HG02623 (cell line): Measurements from ENCODE around the gene ITGA6.

Source experiments
- ATAC-seq: cut with Tn5 transposase; IDR thresholded peaks from one replicate; pipeline ENCODE4 v1.9.1; 2021; ENCODE audit warnings: moderate library complexity; ENCODE audit not compliant: unreplicated experiment

Gene ITGA6

DNA sequence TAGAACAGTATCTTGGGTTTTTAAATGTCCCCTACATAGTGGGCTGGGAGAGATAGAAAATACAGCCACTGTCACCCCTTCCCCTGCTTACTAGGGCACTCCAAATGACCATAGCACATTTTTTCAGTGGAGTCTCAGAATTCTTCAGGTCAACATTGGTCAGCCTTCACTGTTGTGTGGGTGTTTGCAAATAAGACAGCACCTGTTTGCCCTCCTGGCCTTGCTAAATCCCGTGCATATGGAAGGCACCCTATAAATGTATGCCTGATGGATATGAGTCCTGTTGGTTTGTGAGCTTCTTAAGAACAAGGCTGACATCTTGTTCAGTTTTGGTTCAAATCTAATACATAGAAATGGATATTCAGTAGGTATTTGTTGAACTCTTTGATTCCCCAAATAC, 12.5 kb downstream of the ITGA6 start:
- no peak for ATAC-seq

DNA sequence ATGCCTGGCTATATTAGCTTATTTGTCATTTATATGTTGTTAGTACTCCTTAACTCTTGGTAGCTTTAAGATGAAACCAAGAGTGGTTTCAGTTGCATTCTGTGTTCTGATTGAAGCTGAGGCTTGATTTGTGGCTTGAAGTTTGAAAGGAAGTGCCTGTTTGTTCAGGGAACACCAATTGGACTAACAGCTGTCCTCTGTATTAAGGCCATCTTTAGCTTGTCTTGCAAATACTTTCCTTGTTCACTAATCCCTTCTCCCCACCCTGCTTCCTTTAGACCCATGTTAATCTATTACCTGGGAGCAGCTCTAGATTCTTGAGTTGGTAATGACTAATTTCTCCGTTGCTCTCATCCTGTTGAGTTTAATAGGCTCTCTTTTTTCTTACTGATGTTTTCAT, 13.4 kb downstream of the ITGA6 start:
- ATAC-seq: no peak

DNA sequence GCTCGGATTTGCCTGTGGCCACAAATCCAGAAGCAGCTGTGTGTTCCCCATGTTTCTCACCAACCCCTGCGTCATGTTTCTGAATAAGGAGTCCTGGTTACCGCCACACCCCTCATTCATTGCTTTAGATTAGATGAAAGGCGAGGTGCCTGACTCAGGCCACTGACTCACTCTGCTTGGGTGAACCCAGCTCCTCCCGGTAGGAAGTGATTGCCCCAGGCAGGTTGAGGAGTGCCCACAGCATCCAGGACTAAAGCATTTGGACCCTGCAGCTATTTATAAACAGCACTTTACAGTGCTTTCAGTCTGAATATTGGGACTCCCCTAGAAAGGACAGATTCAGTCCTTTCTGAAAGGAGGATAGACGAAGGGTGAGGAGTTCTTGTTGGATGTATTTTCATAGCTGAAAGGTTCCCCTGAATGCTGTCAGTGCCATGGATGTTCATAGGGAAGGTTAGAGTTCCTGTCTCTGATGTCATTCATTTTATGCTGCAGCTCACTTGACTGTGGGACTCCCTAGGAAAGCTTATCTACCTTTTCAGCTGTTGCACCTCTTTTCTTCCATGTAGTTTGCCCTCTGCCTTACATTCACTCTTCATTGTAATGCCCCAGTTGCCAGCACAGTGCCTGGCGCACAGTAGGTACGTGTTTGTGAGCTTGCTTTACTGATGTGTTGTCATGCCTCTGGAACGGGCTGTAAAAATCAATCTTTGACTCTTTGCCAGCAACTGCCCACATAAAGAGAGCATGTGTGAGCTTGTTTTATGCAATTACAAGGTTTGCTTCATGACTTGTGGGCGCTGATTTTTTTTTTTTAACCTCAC, 14.9 kb downstream of the ITGA6 start:
- ATAC-seq: no peak

DNA sequence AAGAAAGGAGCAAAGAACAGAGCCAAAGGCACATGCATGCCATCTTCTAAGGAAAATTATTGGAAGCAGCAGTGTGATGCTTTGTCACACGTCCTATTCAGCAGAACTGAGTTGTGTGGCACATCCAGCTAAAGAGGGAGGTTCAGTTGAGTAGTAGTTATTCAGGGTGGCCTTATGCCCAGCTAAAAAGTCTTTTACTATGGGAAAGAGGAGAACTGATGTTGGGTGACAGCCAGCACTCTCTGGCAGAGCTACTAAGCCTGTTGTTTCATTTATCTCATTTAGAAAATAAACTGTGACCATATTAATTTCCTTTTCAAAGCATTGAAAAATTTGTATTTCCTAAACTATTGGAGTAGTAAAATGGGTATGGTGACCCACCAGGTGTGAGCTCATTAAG, 18.5 kb downstream of the ITGA6 start:
- no peak for ATAC-seq

DNA sequence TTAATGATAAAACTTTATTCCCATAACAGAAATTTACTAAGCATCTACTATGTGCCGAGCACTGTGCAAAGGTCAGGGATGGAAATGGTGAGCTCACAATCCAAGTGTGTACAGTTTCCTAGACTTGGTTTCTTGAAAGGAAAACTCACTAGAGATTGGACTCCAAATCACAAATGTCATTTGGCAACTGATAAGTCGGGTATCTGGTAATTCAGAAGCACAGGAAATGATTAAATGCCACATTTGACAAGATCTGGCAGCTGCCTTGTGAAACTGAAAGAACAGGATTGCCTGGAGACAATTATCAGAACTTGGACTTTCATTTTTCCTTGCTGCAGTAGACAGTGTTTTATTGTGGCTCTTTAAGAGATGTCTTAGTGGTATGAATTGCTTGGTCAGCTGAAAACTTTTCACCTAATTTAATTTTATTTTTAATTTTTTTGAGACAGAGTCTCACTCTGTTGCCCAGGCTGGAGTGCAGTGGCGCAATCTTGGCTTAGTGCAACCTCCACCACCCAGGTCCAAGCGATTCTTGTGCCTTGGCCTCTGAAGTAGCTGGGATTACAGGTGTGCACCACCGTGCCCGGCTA, 19.2 kb downstream of the ITGA6 start:
- ATAC-seq: no peak

DNA sequence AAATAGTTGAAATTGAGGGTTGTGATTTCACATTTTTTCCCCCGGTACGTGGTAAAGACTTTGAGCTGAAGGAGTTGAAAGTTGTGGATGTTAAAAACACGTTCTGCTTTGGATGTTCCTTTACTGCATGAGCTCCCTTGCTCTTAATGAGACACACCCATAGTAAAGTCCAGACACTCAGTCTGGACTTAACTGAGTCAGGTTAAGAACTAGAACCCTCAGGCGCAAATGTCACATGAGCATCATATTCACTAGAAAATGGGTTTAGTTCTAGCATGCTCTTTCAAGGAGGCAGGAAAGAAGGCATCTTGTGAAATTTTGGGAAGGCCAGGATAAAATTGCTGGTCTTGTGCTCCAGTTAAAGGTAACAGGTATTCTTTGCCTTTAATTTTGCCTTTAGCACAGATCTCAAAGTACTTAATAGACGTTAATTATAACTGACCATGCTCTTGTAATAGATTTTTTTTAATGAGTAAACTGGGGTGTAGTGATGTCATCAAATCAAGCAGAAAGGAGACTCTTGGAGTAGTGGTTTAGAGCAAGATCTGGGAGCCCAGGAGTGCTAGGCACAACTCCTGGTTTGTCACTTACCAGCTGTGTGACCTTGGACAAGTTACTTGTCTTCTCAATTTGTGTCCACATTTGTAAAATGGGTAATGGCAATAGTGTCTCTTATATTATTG, 20.6 kb downstream of the ITGA6 start:
- ATAC-seq: no peak

DNA sequence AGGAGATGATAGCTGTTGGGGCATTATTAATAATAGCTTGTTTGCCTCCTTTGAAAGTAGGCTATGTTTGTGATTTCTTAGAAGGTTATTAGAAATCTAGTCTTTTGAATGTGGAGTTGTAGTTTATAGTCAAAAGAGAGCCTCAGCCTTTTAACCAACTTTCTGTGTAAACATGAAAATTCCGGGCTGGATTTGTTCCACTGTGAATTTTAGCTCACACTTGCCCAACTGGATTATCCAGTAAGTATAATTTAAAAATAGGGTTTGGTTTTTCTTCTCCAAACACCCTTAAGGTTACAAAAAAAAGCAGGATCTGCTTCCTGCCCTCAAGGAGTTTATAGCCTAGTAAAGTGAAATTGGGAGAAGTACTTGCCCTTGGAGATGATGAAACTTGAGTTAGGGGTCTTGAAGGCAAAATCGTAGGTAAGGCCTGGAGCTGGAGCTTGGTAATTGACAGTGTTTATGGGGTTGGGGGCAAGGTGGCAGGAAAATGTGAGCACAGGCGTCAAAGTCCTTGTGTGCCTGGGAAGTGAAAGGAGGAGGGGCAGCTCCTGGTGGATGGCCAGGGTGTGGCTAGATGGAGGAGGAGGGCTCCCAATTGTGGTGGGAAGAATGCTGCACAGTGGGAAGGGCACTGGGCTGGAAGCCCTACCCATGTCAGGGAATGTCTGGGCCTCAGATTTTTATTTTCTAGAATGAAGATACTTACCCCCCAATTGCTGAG, 21.3 kb downstream of the ITGA6 start:
- no peak for ATAC-seq

DNA sequence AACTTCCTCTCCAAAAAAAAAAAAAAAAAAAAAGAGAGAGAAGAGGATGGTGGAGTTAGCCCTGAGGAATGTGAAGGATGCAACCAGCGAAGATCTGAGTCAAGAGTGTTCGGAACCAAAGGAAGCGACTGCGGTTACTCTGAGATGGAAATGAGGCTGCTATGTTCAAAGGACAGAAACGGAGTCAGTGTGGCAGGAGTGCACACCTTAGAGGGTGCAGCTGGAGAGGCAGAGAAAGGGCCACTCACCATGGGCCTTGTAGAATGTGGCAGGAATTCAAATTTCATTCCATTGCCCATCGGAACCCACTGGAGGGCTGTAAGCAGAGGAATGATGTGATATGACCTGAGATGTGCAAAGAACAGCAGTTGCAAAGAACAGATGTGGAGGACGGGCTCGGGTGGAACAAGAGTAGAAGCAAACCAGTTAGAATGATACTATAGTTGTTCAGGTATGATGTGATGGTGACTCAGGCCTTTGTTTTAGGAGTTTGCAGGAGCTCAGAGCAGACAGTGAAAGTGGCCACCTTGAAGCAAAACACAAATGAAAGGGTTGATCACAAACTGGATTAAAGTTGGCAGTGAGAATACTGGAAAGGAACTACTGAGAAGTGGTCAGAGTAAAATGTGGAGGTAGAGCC, 22.6 kb downstream of the ITGA6 start:
- no peak for ATAC-seq

DNA sequence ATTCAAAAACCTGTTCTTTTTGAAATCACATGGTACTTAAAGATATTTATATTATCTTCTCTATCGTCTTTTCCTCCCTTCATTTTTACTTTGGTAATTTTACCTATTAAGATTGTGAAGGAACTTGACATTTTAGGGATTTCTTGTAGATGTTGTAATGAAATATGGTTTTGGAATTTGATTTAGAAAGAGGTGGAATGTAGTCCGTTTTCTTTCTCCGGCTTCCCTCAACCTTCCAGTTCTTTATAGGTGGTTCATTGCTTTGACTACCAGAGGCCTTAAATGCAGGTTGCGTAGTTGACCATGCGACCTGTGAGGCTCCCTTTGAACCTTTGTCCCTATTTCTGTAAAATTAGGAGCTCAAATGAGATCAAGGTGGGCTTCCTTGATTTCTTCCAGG, 24.5 kb downstream of the ITGA6 start:
- ATAC-seq: no peak

DNA sequence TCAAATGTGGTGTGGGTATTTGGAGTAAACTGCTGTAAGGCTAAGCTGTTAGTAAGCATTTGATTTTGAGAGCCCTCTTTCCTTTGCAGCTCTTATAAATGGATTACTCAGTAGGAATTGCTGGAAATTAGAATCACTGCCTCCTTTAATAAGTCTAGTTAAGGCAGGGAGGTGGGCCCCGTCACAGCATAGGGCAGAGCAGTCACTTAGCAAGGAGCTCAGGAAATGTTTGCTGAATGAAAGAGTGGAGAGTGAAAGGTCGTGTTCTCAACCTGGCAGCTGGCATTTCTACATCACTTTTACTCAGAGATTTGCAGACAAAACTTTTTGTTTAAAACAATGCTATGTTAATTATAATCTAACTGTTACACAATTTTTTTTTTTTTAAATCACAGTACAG, 25.5 kb downstream of the ITGA6 start:
- no peak for ATAC-seq

DNA sequence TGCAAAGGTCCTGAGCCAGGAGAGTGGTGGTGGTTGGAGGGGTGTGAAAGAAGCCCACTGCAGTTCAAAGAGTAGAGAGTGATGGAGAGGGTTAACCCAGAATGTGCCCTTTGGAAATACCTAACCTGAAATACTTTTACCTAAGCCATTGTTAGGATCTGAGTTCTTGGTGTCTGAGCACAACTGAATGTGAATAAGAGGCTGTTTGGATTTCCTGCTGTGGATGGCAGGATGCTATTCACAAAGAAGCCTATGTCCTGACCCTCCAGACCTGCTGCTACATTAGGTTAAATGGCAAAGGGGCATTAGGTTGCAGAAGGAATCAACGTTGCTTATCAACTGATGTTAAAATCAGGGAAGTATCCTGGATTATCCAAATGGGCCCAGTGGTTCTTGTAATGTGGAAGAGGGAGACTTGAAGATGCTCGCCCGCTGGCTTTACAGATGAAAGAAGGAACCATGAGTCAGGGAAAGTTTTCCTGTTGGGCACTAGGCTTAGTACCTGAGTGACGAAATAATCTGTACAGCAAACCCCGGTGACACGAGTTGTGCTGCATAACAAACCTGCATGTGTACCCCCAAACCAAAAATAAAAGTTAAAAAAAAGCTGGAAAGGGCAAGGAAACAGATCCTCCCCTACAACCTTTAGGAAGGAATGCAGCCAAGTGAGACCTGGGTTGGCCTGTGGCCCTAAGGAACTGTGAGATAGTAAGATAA, 27.2 kb downstream of the ITGA6 start:
- ATAC-seq: no peak

DNA sequence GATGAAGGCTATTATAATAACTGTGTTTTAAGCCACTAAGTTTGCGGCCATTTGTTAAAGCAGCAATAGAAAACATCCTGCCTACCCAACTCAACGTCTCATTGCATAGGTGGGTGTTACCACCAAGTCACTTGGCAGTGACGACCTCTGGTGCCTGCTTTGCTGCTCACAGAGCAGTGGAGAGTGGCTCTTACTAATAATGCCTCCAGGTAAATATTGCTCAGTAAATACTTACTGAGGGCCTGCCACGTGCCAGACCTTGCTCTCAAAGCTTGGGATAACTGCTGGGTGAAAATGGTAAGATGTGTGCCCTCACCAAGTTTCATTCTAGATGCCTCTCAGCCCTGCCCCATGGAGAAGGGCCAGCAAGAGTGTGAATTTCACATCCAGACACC, 27.7 kb downstream of the ITGA6 start:
- ATAC-seq: no peak

DNA sequence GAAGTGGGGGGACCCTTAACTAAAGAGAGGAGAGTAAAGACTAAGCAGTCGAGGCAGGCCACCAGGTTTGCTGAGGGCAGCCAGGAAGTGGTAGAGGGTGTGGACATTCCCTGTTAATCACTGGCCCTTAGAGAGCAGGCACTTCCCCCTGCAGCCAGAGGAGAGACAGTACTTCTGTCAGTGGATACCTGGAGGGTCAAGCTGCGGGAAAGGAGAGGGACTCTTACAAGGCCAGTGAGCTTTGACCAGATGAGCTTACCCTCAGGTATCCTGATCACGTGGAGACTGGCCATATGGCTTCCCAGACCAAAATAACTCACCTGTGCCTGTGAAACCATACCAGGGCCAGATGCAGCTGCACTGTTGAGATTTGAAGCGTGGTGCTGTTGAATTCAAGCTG, 28.6 kb downstream of the ITGA6 start:
- ATAC-seq: no peak

DNA sequence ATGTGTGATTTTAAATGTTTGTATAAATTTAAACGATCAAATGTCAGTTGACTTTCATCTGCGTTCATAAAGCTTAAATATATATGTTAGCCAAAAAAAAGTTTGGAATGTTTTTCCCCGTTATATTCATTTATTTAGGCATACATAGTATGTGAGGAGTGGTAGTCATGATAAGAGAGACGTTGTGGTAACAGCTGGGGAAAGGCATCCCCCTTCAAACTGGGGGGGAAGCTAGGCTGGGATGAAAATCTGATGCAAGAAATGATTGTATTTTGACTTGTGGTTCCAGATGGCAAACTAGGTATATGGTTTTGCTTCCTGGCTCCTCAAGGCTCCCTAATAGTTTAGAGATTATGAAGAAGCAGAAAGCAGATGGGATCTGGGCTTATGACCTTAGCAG, 30.1 kb downstream of the ITGA6 start:
- no peak for ATAC-seq

DNA sequence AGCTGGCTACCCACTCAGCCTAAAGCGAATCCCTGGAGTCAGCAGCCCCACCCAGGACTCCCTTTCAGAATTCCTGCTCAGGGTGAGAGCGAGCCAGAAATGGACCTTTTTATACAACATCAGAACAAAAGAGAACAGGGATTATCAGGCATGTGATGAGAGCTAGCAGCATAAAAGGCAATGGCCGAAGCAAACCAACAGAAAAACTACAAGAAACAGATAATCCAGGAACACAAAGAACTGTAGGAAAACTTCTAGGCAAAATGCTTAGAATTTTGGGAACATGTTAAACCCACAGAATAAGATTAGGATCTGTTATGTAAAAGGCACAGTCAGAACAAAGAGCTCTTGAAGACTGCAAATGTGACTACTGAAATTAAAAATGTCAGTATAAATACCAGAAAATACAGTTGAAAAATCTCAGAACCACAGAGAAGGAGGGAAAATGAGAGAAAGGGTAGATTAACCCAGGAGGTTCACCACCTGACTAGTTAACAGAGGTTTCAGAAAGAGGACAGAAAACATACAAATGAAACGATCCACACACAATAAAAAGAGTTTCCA, 31.3 kb downstream of the ITGA6 start:
- no peak for ATAC-seq

DNA sequence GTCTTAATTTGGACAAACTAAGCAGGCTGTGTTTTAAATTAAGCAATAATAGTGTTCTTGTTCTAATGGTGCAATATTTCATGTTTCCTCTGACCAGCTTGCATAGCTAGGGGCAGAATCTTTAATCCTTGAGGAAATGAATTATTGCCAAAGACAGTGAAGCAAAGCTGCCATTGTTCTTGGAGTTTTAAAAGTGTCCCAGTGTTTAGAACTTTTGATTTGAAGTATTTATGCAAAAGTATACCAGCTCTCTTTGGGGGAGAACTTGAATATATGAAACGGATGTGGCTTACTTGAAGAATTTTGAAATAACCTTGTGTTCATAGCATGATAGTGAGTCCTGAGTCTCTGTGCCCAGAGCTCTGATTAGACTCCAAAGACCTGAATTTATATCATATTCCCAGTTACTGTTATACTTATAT, 33.4 kb downstream of the ITGA6 start:
- ATAC-seq: no peak

DNA sequence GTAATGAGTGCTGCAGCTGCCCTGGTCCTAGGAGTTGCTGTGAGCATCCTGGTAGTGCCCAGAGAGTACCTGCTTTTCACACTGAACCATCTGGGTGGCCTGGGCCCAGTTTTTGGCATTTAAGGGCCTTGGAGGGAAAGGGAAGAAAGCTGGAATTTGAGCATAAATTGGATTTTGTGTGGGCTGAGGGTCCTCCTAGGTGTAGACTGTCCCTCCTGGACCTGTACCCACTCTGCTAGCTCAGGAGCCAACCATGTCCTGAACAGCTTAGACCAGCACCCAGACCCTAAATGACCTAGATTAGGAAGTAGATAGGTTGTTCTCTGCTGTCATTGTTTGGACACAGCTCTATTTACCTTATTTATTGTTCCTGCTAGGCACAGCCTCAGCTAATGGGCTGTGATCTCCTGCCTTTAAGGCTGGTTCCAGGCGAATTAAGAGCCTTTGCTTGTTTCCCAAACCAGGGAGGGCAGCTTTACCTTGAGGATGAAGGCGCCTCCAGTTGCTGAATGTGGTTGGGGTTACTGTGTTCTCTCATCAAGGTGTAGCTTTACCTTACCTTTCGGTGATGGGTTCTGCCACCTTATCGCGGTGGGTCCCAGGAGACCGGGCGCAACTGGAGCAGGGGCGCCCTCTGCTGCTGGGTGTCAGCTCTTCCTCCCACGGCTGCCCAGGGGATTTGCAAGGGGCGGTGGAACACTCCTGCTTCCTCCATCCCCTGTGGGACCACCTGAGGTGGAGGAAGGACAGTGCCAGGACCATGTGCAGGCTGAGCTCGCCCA, 34.4 kb downstream of the ITGA6 start:
- no peak for ATAC-seq

DNA sequence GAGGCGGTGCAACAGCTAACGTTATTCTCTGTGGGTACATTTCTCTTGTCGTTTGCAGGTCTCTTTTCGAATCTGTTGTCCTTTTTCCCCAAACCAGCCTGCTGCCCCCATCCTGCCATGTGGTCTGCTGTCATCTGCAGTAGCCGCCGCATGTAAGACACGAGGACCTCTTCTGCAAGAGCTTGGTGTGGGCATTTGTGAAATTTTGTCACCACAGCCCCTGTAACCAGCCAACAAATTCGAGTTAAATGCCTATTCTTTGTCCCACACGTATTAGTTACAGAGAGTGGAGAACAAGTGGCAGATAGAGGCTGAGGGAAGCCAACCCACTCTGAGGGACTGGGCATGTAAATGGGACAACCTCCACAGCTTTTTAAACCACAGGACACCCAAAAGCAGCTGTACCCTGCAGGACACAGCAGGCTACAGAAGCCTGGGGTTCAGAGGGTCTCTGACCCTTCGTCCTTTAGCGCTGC, 35.0 kb downstream of the ITGA6 start:
- no peak for ATAC-seq

DNA sequence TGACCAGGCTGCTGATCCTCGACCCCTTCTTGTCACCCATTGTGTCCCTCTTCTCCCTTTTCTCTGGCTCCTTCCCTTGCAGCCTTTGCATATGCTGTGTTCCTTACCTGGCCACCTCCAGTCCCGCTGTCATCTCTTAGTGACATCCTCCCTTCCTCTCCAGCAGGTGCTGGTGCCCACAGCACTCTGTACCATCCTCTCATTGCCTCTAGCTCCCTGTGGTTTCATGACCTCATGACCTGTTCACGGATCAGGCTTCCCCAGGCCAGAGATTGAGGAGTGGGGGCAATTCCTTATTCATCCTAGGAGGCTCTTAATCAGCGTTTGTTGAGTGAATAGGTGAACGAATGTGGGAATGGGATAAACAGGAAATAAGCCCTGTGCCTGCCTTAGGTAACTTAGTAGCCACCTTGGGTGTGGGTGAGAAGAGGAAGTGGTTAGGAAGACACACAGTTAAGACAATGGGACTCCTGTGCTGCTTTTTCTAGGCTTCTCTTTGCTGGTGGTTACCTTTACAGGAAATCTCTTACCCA, 35.5 kb downstream of the ITGA6 start:
- ATAC-seq: peak; percentile 58
